Activated CD4-positive, CD25-positive, alpha-beta regulatory T cell (primary cell): ENCODE measurements around the gene MBD3.
"Not testable (repeated sequence)": the region's sequence is repeated elsewhere in the genome, so short reads cannot be mapped to it uniquely, and the experiment has no call there.

ENCODE experiments used
- DNase-seq, 4 experiments: peaks; one replicate each; lab custom pipeline; 2025; lab: John Stamatoyannopoulos, UW

The MBD3 gene

GRCh38 chr19:1538978-1539377, 53.7 kb downstream of the MBD3 start:
- no peak for DNase-seq

GRCh38 chr19:1535699-1536098, 57.0 kb downstream of the MBD3 start:
- DNase-seq = not testable (repeated sequence)

DNA sequence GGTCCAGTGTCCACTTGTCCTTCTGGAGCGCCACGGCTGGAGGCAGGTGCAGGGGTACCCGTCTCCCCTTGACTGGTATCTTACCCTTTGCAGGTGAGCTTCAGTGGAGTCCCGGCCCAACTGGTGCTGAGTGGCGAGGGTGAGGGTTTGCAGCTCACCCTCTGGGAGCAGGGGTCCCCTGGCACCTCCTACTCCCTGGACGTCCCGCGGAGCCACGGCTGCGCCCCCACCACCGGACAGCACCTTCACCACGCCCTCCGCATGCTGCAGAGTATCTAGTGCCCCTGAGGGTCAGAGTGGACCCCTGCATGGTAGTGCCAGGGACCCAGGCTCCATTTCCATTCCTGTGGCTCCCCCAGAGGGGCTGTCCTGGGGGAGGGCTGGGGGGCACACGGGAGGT, 57.7 kb downstream of the MBD3 start:
- DNase-seq = no peak

DNA sequence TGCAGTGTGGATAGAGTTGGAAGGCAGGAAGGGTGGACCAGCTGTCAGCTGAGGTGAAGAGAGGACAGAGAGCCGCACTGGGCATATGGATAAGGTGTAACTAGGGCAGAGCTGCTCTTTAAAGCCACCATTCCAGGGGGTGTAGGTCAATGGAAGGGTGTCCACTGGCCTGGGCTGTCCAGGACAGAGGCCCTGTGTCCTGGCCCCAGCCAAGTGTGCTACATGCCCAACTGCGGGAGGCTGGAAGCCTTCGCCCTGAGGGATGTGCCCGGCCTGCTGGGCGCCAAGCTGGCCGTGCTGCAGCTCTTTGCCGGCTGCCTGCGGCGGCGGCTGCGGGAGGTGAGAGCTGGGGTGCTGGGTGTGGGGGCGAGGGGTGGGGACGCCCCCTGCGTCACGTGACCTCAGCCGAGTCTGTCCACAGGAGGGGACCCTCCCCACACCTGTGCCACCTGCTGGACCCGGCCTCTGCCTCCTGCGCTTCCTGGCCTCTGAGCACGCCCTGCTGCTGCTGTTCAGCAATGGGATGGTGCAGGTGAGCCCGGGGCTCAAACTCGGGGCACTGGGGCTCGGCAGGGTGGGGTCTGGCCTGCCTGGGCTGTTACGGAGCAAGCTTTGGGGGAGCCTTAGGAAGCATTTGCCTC, 59.0 kb downstream of the MBD3 start:
- DNase-seq = no peak

DNA sequence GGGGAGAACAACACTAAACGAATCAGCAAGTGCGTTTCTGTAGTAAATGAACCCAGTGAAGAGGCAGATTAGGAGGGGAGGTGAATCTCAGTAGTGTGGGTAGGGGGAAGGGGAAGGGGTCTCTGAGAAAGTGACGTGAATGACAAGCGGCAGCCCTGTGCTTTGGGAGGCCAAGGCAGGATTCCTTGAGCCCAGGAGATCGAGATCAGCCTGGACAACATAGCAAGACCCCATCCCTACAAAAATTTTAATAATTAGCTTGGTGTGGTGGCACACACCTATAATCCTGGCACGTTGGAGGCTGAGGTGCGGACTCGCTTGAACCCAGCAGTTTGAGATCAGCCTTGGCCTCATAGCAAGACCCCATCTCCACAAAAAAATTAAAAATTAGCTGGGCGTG, 60.7 kb downstream of the MBD3 start:
- DNase-seq = no peak

DNA sequence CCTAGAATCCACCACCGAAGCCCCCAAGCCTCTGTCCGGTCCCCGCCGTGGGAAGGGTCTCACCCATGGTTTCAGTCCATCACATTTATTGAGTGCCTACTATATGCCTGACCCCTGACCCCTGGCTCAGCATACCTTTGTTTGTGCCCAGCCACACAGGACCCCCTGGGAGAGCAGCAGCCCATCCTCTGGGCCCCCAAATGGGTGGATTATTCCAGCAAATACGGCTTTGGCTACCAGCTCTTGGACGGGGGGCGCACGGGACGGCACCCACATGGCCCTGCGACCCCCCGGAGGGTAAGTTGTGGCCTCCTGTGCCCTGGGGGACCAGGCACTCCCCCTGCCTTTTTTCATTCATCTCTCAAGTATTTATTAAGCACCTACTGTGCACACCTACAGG, 61.1 kb downstream of the MBD3 start:
- no peak for DNase-seq

DNA sequence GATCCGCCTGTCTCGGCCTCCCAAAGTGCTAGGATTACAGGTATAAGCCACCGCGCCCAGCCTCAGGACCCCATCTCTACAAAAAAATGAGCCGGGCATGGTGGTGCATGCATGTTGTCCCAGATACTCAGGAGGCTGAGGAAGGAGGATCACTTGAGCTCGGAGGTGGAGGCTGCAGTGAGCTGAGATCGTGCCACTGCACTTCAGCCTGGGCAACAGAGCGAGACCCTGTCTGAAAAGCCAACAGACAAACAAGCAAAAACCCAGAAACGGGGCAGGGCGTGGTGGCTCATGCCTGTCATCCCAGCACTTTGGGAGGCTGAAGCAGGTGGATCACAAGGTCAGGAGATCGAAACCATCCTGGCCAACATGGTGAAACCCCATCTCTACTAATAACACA, 61.8 kb downstream of the MBD3 start:
- not testable (repeated sequence) for DNase-seq

DNA sequence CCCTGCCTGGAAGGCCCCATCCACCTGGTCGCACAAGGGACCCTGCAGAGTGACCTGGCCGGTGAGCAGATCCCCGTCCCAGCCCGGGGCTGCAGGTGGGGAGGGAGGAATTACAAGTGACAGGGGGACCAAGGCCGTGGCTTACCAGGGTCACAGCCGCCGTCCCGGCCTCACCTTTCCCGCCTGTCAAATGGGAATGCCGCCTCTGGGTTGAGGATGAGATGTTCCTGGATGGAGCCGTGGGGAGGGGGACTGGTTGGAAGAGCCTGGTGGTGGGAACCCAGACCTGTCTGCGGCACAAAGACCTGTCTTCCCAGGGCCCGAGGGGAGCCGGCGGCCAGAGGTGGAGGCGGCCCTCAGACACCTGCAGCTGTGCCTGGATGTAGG, 63.2 kb downstream of the MBD3 start:
- no peak for DNase-seq

- no peak for DNase-seq
Observed at GRCh38 chr19:1528596-1529429, 63.9 kb downstream of the MBD3 start.

GRCh38 chr19:1527650-1528309, 64.9 kb downstream of the MBD3 start:
- no peak for DNase-seq

GRCh38 chr19:1526979-1527649, 65.6 kb downstream of the MBD3 start:
- DNase-seq = no peak

GRCh38 chr19:1526066-1526778, 66.4 kb downstream of the MBD3 start:
- no peak for DNase-seq

- no peak for DNase-seq
Observed at GRCh38 chr19:1525343-1525742, 67.3 kb downstream of the MBD3 start.

DNA sequence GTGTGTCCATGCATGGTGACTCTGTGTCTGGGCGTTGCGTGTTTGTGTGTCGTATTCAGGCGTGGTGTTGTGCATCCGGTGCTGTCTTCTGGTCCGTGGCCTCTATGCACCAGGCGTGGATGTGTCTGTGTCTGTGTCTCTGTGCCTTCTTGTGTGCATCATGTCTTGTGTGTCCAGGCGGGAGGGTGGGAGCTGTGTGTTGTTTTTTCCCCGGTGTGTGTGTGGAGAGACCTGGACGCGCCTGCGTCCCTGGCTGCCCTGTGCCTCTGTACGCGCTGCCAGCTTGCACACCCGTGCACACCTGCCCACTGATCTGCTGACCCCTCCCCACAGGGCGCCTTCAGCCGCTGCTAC, 67.7 kb downstream of the MBD3 start:
- DNase-seq = no peak

DNA sequence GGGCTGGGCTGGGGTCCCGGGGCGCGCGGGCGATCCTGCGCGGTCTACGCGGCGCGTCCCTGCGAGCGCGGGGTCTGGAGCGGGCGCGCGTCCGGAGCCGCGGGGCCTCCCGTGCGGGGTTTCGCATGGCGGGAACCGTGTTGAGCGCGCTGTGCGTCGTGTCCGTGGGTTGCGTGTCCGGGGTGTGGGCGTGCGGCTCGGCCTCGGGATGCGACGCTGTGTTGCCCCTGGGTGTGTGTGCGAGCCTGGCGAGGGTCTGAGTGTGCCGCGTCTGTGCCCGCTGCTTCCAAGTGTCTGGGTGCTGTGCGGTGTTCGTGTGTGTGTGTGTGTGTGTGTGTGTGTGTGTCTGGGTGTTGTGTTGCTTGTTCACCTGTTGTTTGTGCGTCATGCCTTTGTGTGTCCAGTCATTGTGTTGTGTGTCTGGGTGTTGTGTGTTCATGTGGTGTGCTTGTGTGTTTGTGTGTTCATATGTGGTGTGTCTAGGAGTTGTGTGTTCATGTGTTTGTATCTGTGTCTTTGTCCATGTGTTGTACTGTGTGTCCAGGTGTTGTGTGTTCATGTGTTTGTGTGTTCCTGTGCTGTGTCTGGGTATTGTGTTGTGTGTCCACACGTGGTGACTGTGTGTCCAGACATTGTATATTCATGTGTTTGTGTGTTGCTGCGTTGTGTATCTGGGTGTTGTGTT, 68.2 kb downstream of the MBD3 start:
- no peak for DNase-seq
